ENCODE measurements around the gene AMER2. TPM values are rescaled to one million over a fixed set of nuclear protein-coding genes. Genes with fewer than 3 reads are reported as not detected.

Gene AMER2
- total RNA-seq, 4 donors from 2014 or later = not detected

DNA sequence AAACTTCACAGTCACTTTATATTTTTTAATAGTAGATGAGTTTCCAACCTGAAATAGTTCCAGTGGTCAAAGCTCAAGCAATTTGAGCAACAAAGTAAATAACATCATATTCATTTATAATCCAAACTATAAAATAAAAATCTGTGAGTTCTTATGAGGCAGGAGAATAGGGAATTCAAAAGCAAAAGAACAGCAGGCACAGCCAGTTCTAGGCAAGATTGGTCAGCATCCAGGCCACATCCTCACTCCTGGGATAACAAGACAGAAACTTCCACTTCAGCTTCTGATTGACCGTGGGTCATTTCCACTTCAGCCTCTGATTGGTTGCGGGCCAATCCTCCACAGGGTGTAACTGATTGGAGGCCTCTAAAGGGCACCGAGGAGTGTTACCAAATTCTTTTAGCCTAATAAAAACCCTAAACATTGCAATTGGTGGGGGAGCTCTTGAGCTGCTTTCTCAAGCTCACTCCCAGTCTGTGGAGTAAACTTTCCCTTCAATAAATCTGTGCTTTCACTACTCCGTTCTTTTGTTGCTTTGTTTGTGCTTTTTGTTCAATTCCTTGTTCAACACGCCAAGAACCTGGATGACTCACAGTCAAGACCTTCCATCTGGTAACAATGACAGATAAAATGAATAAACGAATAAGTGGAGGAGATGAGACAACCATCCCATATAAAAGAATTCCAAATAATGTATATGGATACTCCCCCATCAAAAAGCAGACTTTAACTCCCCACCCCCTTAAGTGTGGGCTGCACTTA, 42.6 kb upstream of the AMER2 start:
- intact Hi-C loops (cut with DNase I) = no loop called here
- 39 to 52% methylated on average over 6 of the region's 6 CpGs for WGBS, 2 donors
- no peak for DNase-seq
- Histone ChIP-seq H3K27me3 (peaks cover 0 to 4% (median 0%) of the 10 kb centered on the region in 4 donors), H3K4me3 (no peak overlapping the region), H3K4me1 (peaks cover 0 to 9% (median 0%) of the 10 kb centered on the region in 3 donors), H3K27ac (no peak overlapping the region), H3K36me3 (no peaks in the 10 kb centered on the region), H3K9me3 (no peaks in the 10 kb centered on the region)
- TF ChIP-seq, protein P1, sequence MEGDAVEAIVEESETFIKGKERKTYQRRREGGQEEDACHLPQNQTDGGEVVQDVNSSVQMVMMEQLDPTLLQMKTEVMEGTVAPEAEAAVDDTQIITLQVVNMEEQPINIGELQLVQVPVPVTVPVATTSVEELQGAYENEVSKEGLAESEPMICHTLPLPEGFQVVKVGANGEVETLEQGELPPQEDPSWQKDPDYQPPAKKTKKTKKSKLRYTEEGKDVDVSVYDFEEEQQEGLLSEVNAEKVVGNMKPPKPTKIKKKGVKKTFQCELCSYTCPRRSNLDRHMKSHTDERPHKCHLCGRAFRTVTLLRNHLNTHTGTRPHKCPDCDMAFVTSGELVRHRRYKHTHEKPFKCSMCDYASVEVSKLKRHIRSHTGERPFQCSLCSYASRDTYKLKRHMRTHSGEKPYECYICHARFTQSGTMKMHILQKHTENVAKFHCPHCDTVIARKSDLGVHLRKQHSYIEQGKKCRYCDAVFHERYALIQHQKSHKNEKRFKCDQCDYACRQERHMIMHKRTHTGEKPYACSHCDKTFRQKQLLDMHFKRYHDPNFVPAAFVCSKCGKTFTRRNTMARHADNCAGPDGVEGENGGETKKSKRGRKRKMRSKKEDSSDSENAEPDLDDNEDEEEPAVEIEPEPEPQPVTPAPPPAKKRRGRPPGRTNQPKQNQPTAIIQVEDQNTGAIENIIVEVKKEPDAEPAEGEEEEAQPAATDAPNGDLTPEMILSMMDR (IDR thresholded peaks at IDR 0.05) = no peak
- TF ChIP-seq POLR2A (IDR thresholded peaks at IDR 0.05) = no peak

DNA sequence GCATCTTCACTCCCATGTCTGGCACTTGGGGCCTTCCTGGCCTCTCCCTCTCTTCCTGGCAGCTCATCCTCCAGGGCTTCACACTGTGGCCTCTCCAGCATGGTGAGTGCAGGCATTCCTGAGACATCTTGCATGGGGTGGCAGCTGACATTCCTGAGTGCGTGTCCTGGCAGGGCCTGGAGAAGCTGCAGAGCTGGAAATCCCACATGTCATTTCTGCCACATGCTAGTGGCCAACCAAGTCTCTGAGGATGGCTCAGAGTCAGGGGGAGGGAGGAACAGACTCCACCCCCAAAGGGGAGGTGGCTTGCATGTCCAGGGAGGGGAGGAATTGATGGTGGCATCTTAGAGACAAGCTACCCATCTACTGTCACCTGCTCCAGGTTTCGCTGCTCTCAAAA, 41.6 kb upstream of the AMER2 start:
- 86 to 100% methylated on average over 1 to 2 of the region's 2 CpGs for WGBS, 2 donors
- no peak for DNase-seq
- intact Hi-C loops (cut with DNase I) = no loop called here

DNA sequence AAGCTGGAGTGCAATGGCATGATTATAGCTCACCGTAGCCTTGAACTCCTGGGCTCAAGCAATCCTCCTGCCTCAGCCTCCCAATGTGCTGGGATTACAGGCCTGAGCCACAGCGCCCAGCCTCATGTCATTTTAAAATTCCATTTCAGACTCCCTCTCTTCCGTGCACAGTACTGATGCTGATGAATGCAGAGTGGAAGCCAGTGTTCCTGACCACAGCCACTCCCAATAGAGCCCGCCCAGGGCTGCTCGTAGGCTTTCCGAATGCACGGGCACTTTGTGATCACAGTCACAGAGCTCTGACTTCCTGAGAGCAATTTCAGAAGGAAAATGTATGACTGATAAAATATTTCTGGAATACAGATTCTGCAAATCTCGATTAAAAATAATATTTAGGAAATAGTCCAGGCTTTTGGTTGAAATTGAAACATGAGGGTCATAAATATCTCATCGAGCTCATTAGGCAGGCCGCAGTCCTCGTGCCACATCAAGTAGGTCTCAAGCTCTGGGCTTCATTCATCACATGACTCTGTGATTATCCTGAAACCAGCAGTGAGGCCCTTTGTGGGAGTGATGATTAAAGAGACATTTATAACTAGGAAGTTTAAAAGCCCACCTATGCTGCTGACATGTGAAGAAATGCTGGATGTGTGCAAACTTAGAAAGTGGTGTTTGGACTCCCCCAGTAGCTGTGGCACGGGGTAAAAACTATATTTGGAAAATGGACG, 38.9 kb upstream of the AMER2 start:
- TF ChIP-seq, protein P1 (IDR thresholded peaks at IDR 0.05) = no peak
- TF ChIP-seq POLR2A (IDR thresholded peaks at IDR 0.05) = no peak
- Histone ChIP-seq H3K9me3 (no peaks in the 10 kb centered on the region), H3K27me3 (no peaks in the 10 kb centered on the region), H3K27ac (no peak overlapping the region), H3K4me1 (peaks cover 0 to 9% (median 0%) of the 10 kb centered on the region in 3 donors), H3K36me3 (no peaks in the 10 kb centered on the region), H3K4me3 (no peak overlapping the region)
- no peak for DNase-seq
- WGBS, 2 donors = 73 to 77% methylated on average over 9 to 13 of the region's 13 CpGs
- intact Hi-C loops (cut with DNase I) = no loop called here

More for the DNA sequence above, 41.6 kb upstream of the AMER2 start:
- H3K36me3 ChIP-seq = no peaks in the 10 kb centered on the region
- no peak overlapping the region for H3K4me3 ChIP-seq
- H3K27me3 ChIP-seq = peaks cover 0 to 2% (median 0%) of the 10 kb centered on the region in 4 donors
- TF ChIP-seq, protein P1 (IDR thresholded peaks at IDR 0.05) = no peak
- TF ChIP-seq POLR2A (IDR thresholded peaks at IDR 0.05) = no peak
- H3K27ac ChIP-seq = no peak overlapping the region
- H3K4me1 ChIP-seq = peaks cover 0 to 9% (median 0%) of the 10 kb centered on the region in 3 donors
- no peaks in the 10 kb centered on the region for H3K9me3 ChIP-seq

DNA sequence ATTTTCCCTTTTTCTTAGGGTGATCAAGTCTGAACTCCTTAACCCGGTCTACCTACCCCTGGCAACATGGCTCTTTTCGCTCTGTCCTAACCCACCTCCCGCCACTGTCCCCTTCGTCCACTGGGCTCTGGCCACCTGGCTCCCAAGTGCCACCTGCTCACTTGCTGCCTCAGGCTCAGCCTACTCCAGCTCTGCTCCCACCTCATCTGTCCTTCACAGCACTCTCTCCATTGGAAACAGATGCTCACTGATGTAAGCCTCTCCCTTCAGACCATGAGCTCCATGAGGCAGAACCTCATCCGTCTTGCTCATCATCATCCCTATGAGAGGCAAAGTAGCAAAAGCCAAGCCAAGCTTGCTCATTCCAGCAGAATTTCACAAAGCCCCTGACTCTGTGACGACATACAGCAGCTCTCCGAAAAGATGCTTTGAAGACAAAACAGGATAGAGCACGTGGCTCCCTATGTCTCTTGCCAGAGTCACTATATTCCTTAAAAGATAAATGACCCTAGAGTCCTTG, 35.3 kb upstream of the AMER2 start:
- 78 to 80% methylated on average over 8 of the region's 8 CpGs for WGBS, 2 donors
- TF ChIP-seq POLR2A (IDR thresholded peaks at IDR 0.05) = no peak
- TF ChIP-seq, protein P1 (IDR thresholded peaks at IDR 0.05) = no peak
- H3K9me3 ChIP-seq = no peaks in the 10 kb centered on the region
- H3K27ac ChIP-seq = no peak overlapping the region
- H3K27me3 ChIP-seq = peaks cover 0 to 4% (median 0%) of the 10 kb centered on the region in 4 donors
- no peak for DNase-seq
- H3K4me1 ChIP-seq = no peaks in the 10 kb centered on the region
- intact Hi-C loops (cut with DNase I) = no loop called here
- no peaks in the 10 kb centered on the region for H3K36me3 ChIP-seq
- no peak overlapping the region for H3K4me3 ChIP-seq

DNA sequence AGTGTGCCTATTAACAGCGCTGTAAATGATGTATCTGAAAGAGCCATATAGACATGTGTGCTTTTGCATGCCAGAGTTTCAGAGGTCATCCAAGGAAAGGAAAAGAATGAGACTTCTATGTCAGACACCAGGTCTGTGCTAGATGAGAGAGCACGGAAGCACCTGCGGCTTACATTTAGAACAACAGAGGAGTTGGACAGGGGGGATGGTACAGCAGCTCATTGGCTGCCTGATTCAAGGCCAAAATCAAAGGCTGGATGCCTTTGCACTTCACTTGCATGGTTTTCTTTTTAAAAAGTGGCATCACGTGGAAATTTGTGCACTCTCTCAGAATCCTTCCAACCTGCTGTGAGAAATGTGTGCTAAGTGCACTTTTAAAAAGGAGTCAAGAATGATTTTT, 32.8 kb upstream of the AMER2 start:
- H3K4me3 ChIP-seq = no peak overlapping the region
- TF ChIP-seq, protein P1 (IDR thresholded peaks at IDR 0.05) = no peak
- no peak for TF ChIP-seq POLR2A (IDR thresholded peaks at IDR 0.05)
- peaks cover 0 to 7% (median 0%) of the 10 kb centered on the region in 4 donors for H3K27me3 ChIP-seq
- no peak for DNase-seq
- H3K36me3 ChIP-seq = no peaks in the 10 kb centered on the region
- H3K9me3 ChIP-seq = no peaks in the 10 kb centered on the region
- no peaks in the 10 kb centered on the region for H3K4me1 ChIP-seq
- intact Hi-C loops (cut with DNase I) = no loop called here
- no peak overlapping the region for H3K27ac ChIP-seq
- 64 to 77% methylated on average over 4 of the region's 4 CpGs for WGBS, 2 donors

Data from esophagus squamous epithelium (tissue), 5 donors.